Measurements from ENCODE around the gene SCAF1.

DNA sequence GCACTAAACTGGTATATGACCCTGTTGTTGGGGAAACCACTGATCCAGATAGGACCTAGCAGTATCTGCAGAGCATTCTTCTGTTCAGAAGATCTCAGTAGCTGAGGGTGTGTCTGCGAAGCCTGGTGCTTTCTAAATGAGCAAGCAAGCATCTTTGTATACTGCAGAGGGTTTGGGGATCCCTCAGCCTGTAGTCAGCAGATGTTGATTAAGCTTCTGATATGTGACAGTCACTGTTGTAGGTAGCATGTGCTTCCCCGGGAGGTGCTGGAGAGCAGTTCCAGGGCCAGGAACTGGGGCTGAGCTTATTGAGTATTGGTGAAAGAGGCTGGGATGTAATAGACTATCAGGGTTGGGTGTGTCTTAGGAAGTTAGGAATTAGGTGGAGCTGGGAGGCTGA, 1.5 kb downstream of the SCAF1 start:
- TF ChIP-seq GATA3 (IDR thresholded peaks at IDR 0.05; ENCODE audit: low read depth, low read length) (no peak), GATA2 (IDR thresholded peaks at IDR 0.05; ENCODE audit: low read depth, low read length) (no peak)
